Stimulated activated CD4-positive, alpha-beta T cell treated with anti-CD3 and anti-CD28 coated beads, Interleukin-4, amount 100 ng/mL, for 24 hours (primary cell): Measurements from ENCODE around the gene KDM4B.
A peak's percentile ranks its signal among the peaks of the same experiment; 100 is the strongest.

Source experiments
- DNase-seq: peaks from one replicate; pipeline ENCODE4 v3.0.0-alpha.2; 2020

KDM4B gene

GRCh38 chr19:5141850-5142724, 173.2 kb downstream of the KDM4B start:
- no peak for DNase-seq

- DNase-seq: no peak
Measured at GRCh38 chr19:5142725-5143097, 173.8 kb downstream of the KDM4B start.

DNA sequence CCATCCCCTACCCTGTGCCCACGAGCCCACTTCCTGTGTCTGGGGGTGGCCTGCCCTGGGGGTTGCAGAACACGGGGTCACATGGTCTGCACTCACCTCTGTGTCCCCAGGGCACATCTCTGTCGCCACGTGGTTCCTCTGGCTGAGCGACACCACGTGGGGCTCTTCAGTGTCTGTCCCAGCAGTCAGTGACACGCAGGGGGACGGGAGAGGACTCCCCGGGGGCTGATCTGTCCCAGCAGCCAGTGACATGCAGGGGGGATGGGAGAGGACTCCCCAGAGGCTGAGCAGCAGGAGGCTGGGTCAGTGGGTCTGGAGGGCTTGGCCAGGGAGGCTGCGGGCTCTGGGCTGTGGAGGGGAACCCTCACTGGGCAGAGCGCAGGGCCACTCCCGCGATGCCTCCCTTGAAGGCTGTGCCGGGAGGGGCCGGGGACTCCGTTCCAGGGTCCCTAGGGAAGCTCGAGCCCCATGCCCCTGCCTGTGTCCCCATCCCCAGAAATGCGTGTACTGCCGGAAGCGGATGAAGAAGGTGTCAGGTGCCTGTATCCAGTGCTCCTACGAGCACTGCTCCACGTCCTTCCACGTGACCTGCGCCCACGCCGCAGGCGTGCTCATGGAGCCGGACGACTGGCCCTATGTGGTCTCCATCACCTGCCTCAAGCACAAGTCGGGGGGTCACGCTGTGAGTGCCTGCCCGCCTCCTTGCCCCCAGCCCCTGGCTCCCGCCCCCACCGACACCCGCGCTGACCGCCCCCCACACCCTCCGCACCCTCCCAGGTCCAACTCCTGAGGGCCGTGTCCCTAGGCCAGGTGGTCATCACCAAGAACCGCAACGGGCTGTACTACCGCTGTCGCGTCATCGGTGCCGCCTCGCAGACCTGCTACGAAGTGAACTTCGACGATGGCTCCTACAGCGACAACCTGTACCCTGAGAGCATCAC, 174.8 kb downstream of the KDM4B start:
- DNase-seq: no peak

DNA sequence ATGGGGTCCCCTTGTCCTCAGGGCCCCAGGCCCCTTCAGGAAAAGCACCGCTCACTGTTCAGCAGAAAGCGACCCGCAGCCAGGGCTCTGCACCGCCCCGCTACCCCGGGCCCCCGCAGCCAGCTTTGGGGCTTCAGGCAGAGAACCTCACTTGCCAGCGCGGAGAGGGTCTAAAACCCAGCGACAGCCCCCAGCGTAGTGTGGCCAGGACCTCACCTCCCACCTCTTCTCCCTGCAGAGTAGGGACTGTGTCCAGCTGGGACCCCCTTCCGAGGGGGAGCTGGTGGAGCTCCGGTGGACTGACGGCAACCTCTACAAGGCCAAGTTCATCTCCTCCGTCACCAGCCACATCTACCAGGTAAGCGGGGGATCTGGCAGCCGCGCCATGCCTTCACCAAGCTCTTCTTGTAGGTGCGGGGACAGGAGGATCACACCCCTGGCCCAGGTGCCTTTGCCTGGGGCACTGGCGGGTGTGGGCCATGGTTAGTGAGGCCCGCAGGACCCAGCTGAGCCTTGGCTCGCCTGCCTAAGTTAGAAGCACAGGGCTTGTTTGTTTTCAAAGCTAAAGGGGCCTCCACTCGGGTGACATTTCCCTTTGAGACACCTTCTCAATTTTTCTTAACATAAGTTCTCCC, 175.7 kb downstream of the KDM4B start:
- no peak for DNase-seq

DNA sequence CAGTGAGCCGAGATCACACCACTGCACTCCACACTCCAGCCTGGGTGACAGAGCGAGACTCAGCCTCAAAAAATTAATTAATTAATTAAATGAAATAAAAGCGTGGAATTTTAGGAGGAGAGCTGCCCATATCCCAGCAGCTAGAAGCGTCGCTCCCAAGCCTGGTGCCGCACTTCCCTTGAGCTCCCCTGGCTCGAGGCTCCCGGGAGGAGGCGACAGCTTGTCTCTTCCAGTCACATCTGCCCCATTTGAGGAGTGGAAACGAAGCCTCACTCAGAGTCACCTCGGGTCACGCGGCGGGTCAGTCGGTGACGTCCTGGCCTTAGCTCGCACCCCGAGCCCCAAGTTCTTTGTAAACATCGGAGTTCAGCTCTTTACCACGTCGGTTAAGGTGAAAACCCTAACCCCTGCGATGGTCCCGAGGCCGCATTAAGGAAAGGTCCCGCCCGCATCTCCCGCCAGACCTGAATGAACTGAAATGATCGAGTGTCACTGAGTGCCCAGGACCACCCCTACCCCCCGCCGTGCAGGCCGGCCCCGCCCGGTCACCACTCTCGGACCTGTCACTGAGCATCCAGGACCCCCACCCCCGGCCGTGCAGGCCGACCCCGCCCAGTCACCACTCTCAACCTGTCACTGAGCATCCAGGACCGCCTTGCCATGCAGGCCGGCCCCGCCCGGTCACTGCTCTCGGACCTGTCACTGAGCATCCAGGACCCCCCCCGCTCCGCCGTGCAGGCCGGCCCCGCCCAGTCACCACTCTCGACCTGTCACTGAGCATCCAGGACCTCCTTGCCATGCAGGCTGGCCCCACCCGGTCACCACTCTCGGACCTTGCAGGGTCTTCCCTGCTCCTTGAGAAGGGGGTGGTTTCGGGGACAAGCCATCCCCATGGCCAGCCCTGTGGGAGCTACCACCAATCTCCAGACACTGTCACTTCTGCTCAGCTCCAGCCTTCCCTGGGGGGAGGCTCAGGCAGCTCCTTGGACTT, 176.9 kb downstream of the KDM4B start:
- DNase-seq: no peak

GRCh38 chr19:5147074-5147977, 178.4 kb downstream of the KDM4B start:
- DNase-seq: no peak

DNA sequence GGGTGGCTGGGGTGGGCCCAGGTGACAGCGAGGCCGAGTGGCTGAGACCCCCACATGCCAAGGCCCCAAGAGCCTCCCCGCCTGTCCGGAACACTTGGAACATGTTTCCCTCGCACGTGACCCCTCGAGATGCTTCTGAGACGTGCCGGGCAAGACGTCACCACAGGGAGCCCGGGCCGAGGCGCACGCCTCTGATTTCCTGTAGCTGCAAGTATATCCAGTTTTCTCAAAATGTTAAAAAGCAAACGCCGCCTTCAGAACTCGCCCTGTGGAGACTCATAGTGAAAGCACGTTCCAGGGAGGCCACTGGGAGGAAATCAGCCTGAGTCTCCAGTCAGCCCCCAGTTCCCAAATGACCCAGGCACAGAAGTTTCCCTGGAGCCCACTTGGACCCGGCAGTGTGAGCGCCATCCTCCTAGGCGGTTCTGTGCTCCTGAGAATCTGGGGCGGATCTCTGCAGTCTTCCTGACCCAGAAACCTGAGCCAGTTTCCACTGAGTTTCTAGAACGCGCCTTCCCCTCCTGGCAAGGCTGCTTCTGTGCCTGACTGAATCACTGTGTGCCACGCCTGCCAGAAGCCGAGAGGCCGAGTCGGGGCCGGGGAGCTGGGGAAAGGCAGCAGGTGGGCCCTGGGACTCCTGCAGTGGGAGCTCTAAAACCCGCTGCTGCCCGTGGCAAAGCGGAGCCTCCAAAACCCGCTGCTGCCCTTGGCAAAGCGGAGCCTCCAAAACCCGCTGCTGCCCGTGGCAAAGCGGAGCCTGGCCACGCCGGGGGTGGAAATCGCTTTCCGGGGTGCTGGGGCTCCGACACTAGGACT, 179.3 kb downstream of the KDM4B start:
- no peak for DNase-seq

DNA sequence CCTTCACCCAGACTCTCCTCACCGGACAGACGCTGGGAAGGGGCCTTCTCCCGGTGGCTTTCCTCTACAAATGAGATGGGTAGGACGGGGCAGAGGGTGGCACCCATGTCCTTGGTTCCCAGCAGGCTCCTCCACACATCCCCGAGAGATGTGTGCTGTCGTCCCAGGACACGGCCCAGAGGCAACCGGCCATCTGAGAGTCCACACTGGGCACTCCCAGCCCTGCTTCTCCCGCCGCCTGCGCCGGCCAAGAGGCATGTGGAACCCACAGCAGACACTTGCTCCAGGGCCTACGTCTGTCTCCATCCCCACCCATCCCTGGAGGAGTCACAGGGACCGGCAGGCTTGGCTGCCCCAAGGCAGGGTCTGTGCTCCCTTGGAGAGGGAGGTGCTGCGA, 179.9 kb downstream of the KDM4B start:
- no peak for DNase-seq

- DNase-seq: no peak
Measured at GRCh38 chr19:5149508-5149907, 180.6 kb downstream of the KDM4B start.

DNA sequence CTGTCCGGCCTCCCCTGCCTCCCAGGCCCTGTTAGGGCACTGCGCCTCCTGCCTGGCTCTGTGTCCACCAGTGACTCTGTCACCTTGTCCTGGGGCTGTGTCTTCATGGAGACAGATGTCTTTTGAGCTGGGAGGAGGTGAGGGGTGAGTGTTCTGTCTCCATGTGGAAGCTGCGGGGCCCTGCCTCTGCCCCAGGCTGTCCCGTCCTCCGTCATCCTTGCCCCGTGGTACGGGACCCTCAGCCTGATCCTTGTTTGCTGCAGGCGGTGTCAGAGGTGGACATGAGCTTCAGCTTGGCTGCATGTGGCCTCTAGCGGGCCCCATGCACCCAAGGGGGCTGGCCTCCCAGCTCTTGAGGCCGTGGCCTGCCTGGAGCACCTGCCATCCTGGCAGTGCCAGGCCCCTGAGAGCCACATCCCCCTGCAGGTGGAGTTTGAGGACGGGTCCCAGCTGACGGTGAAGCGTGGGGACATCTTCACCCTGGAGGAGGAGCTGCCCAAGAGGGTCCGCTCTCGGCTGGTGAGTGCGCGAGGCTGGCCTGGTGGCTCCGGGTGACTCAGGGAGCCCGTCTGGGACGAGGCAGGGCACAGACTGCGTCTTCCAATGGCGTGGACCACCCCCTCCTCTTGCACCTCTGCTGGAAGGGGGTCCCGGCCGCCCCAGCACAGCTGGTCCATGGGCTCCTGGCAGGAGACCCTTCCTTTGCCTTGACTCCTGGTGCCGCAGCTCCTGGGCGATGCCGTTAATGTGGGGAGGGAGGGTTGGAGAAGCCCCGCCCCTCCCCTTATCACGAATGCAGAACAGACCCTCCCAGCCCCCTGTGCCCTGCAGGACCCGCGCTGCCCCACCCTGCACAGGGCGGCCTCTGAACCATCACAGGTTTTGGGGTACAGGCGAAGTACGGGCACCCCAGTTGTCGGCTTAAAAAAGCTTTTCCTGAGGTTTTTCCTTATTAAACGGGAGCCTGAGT, 181.3 kb downstream of the KDM4B start:
- no peak for DNase-seq

DNA sequence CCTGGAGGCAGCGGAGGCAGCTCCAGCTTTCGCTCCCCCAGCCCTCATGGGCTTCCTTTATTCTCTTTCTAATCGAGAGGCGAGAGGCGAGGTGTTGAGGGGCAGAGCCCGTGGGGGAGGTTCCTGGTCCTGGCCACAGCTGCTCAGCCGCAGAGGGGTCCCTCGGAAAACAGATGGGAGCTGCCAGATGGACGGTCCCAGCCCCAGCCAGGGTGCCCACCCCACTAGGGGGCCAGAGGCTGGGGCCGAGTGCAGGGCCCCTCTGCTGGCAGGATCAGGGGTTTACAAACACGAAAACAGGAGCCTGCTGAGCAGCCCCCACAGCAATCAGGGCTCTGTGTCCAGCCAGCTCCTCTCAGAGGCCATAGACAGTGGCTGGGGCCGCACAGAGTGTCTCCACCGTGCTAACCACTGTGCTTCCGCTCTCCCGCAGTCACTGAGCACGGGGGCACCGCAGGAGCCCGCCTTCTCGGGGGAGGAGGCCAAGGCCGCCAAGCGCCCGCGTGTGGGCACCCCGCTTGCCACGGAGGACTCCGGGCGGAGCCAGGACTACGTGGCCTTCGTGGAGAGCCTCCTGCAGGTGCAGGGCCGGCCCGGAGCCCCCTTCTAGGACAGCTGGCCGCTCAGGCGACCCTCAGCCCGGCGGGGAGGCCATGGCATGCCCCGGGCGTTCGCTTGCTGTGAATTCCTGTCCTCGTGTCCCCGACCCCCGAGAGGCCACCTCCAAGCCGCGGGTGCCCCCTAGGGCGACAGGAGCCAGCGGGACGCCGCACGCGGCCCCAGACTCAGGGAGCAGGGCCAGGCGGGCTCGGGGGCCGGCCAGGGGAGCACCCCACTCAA, 182.2 kb downstream of the KDM4B start:
- DNase-seq: no peak

GRCh38 chr19:5152013-5152763, 183.3 kb downstream of the KDM4B start:
- no peak for DNase-seq

DNA sequence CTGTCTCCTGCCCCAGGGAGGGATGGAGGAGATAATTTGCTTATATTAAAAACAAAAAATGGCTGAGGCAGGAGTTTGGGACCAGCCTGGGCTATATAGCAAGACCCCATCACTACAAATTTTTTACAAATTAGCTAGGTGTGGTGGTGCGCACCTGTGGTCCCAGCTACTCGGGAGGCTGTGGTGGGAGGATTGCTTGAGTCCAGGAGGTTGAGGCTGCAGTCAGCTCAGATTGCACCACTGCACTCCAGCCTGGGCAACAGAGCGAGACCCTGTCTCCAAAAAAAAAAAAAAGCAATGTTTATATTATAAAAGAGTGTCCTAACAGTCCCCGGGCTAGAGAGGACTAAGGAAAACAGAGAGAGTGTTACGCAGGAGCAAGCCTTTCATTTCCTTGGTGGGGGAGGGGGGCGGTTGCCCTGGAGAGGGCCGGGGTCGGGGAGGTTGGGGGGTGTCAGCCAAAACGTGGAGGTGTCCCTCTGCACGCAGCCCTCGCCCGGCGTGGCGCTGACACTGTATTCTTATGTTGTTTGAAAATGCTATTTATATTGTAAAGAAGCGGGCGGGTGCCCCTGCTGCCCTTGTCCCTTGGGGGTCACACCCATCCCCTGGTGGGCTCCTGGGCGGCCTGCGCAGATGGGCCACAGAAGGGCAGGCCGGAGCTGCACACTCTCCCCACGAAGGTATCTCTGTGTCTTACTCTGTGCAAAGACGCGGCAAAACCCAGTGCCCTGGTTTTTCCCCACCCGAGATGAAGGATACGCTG, 184.0 kb downstream of the KDM4B start:
- no peak for DNase-seq

GRCh38 chr19:5153601-5154128, 184.8 kb downstream of the KDM4B start:
- no peak for DNase-seq

GRCh38 chr19:5154129-5154798, 185.4 kb downstream of the KDM4B start:
- peak; percentile 37 for DNase-seq
